ENCODE data around the gene BAD.
"Not testable (repeated sequence)": the region's sequence is repeated elsewhere in the genome, so short reads cannot be mapped to it uniquely, and the experiment has no call there.

BAD gene

DNA sequence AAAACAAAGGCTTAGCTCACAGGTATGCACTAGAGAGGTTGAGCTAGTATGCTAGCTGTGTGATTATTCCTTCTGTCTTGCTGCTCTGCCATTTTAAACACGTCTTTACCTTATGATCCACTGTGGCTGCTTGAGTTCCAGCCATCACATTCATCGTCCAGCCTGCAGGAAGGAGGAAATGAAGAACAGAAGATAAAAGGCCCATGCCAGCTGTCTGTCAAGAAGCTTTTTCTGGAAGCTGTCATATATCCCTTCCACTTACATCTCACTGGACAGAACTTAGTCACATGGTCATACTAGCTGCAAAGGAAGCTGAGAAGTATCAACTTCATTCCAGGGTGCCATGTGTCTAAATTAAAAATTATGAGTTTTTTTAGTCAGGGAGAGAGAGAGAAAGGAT lies 42.9 kb upstream of the BAD start:
- TF ChIP-seq, protein P1, sequence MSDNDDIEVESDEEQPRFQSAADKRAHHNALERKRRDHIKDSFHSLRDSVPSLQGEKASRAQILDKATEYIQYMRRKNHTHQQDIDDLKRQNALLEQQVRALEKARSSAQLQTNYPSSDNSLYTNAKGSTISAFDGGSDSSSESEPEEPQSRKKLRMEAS (IDR thresholded peaks at IDR 0.05; ENCODE audit: low read depth, low read length) = no peak; the same call in 1 of the 2 replicates
- no peak for TF ChIP-seq POLR2A (IDR thresholded peaks at IDR 0.05; ENCODE audit: extremely low read depth, insufficient read length)
- no peak for TF ChIP-seq MYC (IDR thresholded peaks at IDR 0.05; ENCODE audit: low read depth, low read length)
- no peak overlapping the region for H3K4me3 ChIP-seq (ENCODE audit: low read depth, low read length)
- DNase-seq (ENCODE audit: low read depth) = no peak

DNA sequence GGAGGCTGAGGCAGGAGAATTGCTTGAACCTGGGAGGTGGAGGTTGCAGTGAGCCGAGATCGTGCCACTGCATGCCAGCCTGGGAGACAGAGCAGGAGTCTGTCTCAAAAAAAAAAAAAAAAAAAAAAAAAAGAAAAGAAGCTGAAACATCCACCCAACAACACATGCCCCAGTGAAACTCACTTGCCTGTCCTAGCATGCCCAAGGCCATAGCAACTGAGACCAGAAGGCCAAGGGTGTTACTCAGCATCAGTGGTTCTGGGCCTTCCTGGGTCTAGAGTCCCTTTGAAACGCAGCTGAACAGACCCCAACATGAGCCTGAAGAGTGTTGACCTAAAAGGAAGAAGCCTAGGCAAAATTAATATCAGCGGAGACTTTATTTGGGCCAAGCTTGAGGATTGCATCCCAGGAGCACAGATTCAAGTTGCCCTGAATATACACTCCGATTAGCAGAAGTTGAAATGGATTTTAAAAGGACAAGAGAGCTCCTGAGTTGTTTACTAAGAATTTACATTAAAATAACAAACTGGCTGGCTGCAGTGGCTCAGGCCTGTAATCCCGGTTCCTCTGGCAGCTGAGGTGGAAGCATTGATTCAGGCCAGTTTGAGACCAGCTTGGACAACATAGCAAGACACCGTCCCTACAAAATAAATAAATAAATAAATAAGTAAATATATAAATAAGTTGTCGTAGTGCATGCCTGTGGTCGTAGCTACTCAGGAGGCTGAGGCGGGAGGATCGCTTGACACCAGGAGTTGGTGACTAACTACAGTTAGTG lies 40.4 kb upstream of the BAD start:
- H3K4me3 ChIP-seq (ENCODE audit: low read depth, low read length) = no peak overlapping the region
- no peak for DNase-seq (ENCODE audit: low read depth)
- no peak for TF ChIP-seq POLR2A (IDR thresholded peaks at IDR 0.05; ENCODE audit: extremely low read depth, insufficient read length)
- TF ChIP-seq, protein P2, sequence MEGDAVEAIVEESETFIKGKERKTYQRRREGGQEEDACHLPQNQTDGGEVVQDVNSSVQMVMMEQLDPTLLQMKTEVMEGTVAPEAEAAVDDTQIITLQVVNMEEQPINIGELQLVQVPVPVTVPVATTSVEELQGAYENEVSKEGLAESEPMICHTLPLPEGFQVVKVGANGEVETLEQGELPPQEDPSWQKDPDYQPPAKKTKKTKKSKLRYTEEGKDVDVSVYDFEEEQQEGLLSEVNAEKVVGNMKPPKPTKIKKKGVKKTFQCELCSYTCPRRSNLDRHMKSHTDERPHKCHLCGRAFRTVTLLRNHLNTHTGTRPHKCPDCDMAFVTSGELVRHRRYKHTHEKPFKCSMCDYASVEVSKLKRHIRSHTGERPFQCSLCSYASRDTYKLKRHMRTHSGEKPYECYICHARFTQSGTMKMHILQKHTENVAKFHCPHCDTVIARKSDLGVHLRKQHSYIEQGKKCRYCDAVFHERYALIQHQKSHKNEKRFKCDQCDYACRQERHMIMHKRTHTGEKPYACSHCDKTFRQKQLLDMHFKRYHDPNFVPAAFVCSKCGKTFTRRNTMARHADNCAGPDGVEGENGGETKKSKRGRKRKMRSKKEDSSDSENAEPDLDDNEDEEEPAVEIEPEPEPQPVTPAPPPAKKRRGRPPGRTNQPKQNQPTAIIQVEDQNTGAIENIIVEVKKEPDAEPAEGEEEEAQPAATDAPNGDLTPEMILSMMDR (IDR thresholded peaks at IDR 0.05; ENCODE audit: low read depth, low read length) = no peak
- no peak for TF ChIP-seq MYC (IDR thresholded peaks at IDR 0.05; ENCODE audit: low read depth, low read length)
- TF ChIP-seq, protein P1 (IDR thresholded peaks at IDR 0.05; ENCODE audit: low read depth, low read length) = no peak

DNA sequence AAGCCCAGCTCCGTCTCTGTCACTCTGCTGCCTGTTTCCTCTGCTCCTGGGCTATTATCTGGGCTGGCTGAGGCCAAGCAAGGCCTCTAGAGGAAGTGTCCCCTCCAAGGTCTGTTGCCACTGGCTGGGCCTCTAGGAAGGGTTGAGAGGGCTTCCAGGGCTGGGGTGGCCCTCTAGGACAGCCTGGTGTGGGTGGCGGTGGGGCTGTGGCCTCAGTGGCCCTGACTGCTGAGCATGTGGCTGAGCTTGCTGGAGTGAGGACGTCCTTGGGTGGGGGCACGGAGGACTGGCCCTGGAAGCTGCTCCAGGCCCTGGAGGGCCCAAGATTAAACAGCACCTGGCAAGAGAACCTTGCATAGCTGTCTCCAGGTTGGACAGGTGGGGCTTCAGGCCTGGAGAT lies 39.5 kb upstream of the BAD start:
- not testable (repeated sequence) for H3K4me3 ChIP-seq (ENCODE audit: low read depth, low read length); DNase-seq (ENCODE audit: low read depth)

DNA sequence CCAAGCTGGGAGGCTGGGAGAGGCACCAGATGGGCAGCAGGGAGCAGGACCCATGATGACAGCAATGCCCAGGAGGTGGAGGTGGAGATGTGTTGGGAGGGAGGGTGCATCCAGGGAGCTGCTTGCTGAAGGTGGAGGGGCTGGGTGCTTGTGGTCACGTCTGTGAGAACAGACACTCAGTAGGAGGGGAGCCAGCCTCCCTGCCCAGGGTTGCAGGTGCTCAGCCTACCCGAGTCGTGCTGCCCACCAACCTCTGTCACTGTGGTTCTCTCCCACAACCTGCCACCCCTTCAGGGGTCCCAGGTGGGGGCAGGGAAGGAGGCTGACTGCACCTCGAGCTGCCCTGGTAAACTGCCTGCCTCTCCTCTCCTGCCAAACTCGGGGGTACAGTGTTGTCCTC lies 38.9 kb upstream of the BAD start:
- TF ChIP-seq MYC (IDR thresholded peaks at IDR 0.05; ENCODE audit: low read depth, low read length) (no peak), POLR2A (IDR thresholded peaks at IDR 0.05; ENCODE audit: extremely low read depth, insufficient read length) (no peak)
- TF ChIP-seq, protein P1 (IDR thresholded peaks at IDR 0.05; ENCODE audit: low read depth, low read length) = no peak
- TF ChIP-seq, protein P2 (IDR thresholded peaks at IDR 0.05; ENCODE audit: low read depth, low read length) = no peak
- no peak overlapping the region for H3K4me3 ChIP-seq (ENCODE audit: low read depth, low read length)
- no peak for DNase-seq (ENCODE audit: low read depth)

DNA sequence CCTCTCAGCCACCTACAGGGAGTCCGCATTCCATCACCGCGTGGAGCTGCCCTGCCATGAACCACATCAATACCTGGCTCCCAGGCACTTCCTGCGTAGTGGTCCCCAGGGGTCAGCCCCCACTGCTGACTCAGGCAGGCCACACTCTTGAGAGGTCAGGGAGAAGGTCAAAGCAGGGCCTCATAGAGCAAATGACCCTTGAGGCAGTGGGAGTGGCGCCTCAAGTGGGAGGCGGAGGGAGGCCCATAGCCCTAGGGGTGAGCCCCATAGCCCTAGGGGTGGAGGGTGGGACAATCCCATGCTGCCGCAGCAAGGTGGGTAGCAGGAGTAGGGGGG lies 38.4 kb upstream of the BAD start:
- DNase-seq (ENCODE audit: low read depth) = no peak
- TF ChIP-seq, protein P2 (IDR thresholded peaks at IDR 0.05; ENCODE audit: low read depth, low read length) = no peak
- TF ChIP-seq, protein P1 (IDR thresholded peaks at IDR 0.05; ENCODE audit: low read depth, low read length) = no peak
- no peak for TF ChIP-seq MYC (IDR thresholded peaks at IDR 0.05; ENCODE audit: low read depth, low read length)
- TF ChIP-seq POLR2A (IDR thresholded peaks at IDR 0.05; ENCODE audit: extremely low read depth, insufficient read length) = no peak
- no peak overlapping the region for H3K4me3 ChIP-seq (ENCODE audit: low read depth, low read length)

DNA sequence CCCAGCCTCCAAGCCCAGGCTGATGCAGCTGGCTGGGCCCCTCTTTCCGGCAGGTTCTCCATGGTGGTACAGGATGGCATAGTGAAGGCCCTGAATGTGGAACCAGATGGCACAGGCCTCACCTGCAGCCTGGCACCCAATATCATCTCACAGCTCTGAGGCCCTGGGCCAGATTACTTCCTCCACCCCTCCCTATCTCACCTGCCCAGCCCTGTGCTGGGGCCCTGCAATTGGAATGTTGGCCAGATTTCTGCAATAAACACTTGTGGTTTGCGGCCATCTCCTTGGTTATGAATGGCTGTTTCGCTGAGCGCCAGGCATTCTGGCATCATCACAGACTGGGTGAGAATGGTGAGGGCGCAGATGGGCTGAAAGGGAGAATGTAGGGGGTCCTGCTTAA lies 37.1 kb upstream of the BAD start:
- DNase-seq (ENCODE audit: low read depth) = no peak
- no peak overlapping the region for H3K4me3 ChIP-seq (ENCODE audit: low read depth, low read length)
- TF ChIP-seq MYC (IDR thresholded peaks at IDR 0.05; ENCODE audit: low read depth, low read length) (no peak), POLR2A (IDR thresholded peaks at IDR 0.05; ENCODE audit: extremely low read depth, insufficient read length) (no peak)

DNA sequence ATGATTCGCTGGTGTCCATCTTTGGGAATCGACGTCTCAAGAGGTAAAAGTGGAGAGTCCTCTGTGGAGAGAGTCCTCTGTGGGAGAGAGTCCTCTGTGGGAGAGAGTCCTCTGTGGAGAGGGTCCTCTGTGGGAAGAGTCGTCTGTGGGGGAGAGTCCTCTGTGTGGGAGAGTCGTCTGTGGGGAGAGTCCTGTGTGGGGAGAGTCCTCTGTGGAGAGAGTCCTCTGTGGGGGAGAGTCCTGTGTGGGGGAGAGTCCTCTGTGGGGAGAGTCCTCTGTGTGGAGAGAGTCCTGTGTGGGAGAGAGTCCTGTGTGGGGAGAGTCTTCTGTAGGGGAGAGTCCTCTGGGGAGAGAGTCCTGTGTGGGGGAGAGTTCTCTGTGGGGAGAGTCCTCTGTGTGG lies 36.6 kb upstream of the BAD start:
- no peak overlapping the region for H3K4me3 ChIP-seq (ENCODE audit: low read depth, low read length)
- no peak for TF ChIP-seq POLR2A (IDR thresholded peaks at IDR 0.05; ENCODE audit: extremely low read depth, insufficient read length)
- no peak for DNase-seq (ENCODE audit: low read depth)

DNA sequence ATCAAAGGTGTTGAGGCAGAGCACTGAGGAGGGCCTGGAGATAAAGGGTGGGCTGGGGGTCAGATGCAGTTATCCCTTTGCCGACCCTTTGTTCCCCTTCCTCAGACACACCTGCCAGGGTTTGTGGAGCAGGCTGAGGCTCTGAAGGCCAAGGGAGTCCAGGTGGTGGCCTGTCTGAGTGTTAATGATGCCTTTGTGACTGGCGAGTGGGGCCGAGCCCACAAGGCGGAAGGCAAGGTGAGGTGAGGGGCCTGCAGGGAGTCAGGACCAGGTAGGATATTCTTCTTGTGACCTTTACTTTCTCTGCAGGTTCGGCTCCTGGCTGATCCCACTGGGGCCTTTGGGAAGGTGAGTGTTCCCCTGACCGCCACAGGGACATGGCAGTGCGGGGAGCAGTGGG lies 36.1 kb upstream of the BAD start:
- TF ChIP-seq POLR2A (IDR thresholded peaks at IDR 0.05; ENCODE audit: extremely low read depth, insufficient read length) (no peak), MYC (IDR thresholded peaks at IDR 0.05; ENCODE audit: low read depth, low read length) (no peak)
- TF ChIP-seq, protein P2 (IDR thresholded peaks at IDR 0.05; ENCODE audit: low read depth, low read length) = no peak
- TF ChIP-seq, protein P1 (IDR thresholded peaks at IDR 0.05; ENCODE audit: low read depth, low read length) = no peak
- no peak for DNase-seq (ENCODE audit: low read depth)
- no peak overlapping the region for H3K4me3 ChIP-seq (ENCODE audit: low read depth, low read length)
